Panc1 (cell line): ENCODE measurements around the gene LNX1. TPM values are rescaled to one million over a fixed set of nuclear protein-coding genes. Genes with fewer than 3 reads are reported as not detected.

Source experiments
- ATAC-seq: fragments of 200-7000 bp; cut with Tn5 transposase; 2 replicates; pipeline ENCODE4 v1.9.1; 2020; ENCODE audit warnings: mild to moderate bottlenecking, moderate library complexity
- BruUV-seq: library from RNA; stranded (reverse); fragments of 400-500 nt; replicated peaks from 2 replicates; lab custom pipeline; 2021; lab: Mats Ljungman, UMichigan
- CTCF ChIA-PET: fragments of 300-600 bp; sonication (Branson Sonifier 250); formaldehyde crosslinking; loops from one replicate; lab custom pipeline; 2022; ENCODE audit warnings: antibody characterized with exemption; lab: Charles Lee
- POLR2A ChIA-PET: fragments of 300-600 bp; sonication (Branson Sonifier 250); formaldehyde crosslinking; loops from one replicate; lab custom pipeline; 2022; ENCODE audit warnings: antibody characterized with exemption; lab: Charles Lee
- DNase-seq: peaks from one replicate; pipeline ENCODE4 v3.0.0-alpha.2; 2010; ENCODE audit warnings: low read depth, low spot score
- H3K27ac ChIP-seq: 2 replicates; pipeline ENCODE4 v1.5.1; 2011; ENCODE audit warnings: mild to moderate bottlenecking, low read length, inconsistent platforms
- H3K27me3 ChIP-seq: fragments of 200-500 bp; sonication (Bioruptor generic); 2 replicates; pipeline ENCODE4 v1.6.0; 2014; ENCODE audit warnings: low read length, inconsistent platforms; ENCODE audit not compliant: control insufficient read depth, insufficient read depth
- H3K36me3 ChIP-seq: fragments of 200-500 bp; sonication (Bioruptor generic); 2 replicates; pipeline ENCODE4 v1.5.1; 2014; ENCODE audit warnings: inconsistent platforms, mild to moderate bottlenecking, low read length, moderate library complexity; ENCODE audit not compliant: control insufficient read depth, insufficient read depth
- H3K4me1 ChIP-seq: 2 replicates; pipeline ENCODE4 v1.5.1; 2011; ENCODE audit warnings: inconsistent platforms, mild to moderate bottlenecking, low read length, moderate library complexity; ENCODE audit not compliant: control insufficient read depth, insufficient read depth
- H3K4me3 ChIP-seq, 2 experiments: 2 replicates each; pipeline ENCODE4 v1.5.1; 2011 to 2012; ENCODE audit warnings: low read depth in 2 of 2, low read length in 2 of 2, mild to moderate bottlenecking in 2 of 2, inconsistent platforms in 1 of 2, moderate library complexity in 1 of 2
- H3K9me3 ChIP-seq: fragments of 200-500 bp; sonication (Bioruptor generic); 2 replicates; pipeline ENCODE4 v1.5.1; 2014; ENCODE audit warnings: low read depth, mild to moderate bottlenecking, inconsistent platforms, low read length, moderate library complexity; ENCODE audit not compliant: control insufficient read depth, insufficient read depth
- POLR2AphosphoS5 ChIP-seq: IDR thresholded peaks from 2 replicates; pipeline ENCODE4 v1.6.1; 2012; ENCODE audit warnings: mild to moderate bottlenecking, low read depth, low read length, moderate library complexity
- SIN3A ChIP-seq: IDR thresholded peaks from 2 replicates; pipeline ENCODE4 v1.6.1; 2012; ENCODE audit warnings: low read depth, mild to moderate bottlenecking, low read length, moderate library complexity, borderline replicate concordance; ENCODE audit not compliant: insufficient read depth
- TCF7L2 ChIP-seq: IDR thresholded peaks from 2 replicates; pipeline ENCODE4 v1.6.1; 2011; ENCODE audit warnings: mild to moderate bottlenecking, low read depth, low read length, inconsistent platforms
- in situ Hi-C: cut with HindIII; loops from 2 replicates; pipeline ENCODE4 v1.10.0; 2016; ENCODE audit warnings: low sequenced_read_pairs, low pct_unique_long_range_greater_than_20kb
- intact Hi-C: fragments of 100-400 bp; cut with micrococcal nuclease; formaldehyde crosslinking; loops from one replicate; pipeline ENCODE4 v1.10.0; 2022; ENCODE audit not compliant: unreplicated experiment
- total RNA-seq: library from RNA; stranded (reverse); gene quantifications from one replicate; pipeline ENCODE4 v1.2.1, GENCODE V29; 2021; ENCODE audit not compliant: unreplicated experiment
- TF ChIP-seq, protein P1 (sequence below): fragments of 450-650 bp; IDR thresholded peaks from 2 replicates; pipeline ENCODE4 v1.5.1; 2017; ENCODE audit warnings: mild to moderate bottlenecking
- TF ChIP-seq, protein P2 (sequence below), 2 experiments: IDR thresholded peaks; 2 replicates each; pipeline ENCODE4 v1.6.1; 2011 to 2012; ENCODE audit warnings: low read depth in 2 of 2, control low read depth in 1 of 2, low read length in 1 of 2, mild to moderate bottlenecking in 1 of 2, moderate library complexity in 1 of 2; ENCODE audit not compliant: insufficient read depth in 1 of 2

The LNX1 gene
- total RNA-seq, 1 experiment from 2014 or later: 0.18 TPM

DNA sequence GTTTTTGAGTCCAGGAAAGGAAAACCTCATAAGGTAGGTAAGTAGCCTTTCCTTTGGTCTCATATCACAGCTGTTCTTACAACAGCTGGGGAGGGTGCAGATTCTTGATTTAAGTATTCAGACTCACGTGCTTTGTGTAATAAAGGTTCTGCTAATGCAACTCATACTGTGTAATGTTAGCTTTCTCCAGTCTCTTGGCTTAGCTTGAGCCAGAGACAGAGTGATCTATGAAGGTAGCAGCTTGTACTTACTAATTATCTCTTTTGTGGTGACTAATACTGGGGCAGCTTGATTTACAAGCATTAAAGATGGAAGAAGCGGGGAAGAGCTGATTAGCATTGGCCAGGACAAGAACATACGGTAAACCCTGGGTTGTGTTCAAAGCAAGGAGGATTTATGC, 80.3 kb downstream of the LNX1 start:
- in situ Hi-C loops: no loop called here
- no peaks in the 10 kb centered on the region for H3K4me1 ChIP-seq
- H3K9me3 ChIP-seq: no peaks in the 10 kb centered on the region
- H3K27ac ChIP-seq: no peak overlapping the region
- H3K27me3 ChIP-seq: no peaks in the 10 kb centered on the region
- no peak for ATAC-seq
- H3K4me3 ChIP-seq: no peak overlapping the region
- ChIA-PET POLR2A (no interaction called here), CTCF (no interaction called here)
- TF ChIP-seq POLR2AphosphoS5 (no peak), TCF7L2 (no peak), SIN3A (no peak)
- TF ChIP-seq, protein P1, sequence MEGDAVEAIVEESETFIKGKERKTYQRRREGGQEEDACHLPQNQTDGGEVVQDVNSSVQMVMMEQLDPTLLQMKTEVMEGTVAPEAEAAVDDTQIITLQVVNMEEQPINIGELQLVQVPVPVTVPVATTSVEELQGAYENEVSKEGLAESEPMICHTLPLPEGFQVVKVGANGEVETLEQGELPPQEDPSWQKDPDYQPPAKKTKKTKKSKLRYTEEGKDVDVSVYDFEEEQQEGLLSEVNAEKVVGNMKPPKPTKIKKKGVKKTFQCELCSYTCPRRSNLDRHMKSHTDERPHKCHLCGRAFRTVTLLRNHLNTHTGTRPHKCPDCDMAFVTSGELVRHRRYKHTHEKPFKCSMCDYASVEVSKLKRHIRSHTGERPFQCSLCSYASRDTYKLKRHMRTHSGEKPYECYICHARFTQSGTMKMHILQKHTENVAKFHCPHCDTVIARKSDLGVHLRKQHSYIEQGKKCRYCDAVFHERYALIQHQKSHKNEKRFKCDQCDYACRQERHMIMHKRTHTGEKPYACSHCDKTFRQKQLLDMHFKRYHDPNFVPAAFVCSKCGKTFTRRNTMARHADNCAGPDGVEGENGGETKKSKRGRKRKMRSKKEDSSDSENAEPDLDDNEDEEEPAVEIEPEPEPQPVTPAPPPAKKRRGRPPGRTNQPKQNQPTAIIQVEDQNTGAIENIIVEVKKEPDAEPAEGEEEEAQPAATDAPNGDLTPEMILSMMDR: no peak
- TF ChIP-seq, protein P2, sequence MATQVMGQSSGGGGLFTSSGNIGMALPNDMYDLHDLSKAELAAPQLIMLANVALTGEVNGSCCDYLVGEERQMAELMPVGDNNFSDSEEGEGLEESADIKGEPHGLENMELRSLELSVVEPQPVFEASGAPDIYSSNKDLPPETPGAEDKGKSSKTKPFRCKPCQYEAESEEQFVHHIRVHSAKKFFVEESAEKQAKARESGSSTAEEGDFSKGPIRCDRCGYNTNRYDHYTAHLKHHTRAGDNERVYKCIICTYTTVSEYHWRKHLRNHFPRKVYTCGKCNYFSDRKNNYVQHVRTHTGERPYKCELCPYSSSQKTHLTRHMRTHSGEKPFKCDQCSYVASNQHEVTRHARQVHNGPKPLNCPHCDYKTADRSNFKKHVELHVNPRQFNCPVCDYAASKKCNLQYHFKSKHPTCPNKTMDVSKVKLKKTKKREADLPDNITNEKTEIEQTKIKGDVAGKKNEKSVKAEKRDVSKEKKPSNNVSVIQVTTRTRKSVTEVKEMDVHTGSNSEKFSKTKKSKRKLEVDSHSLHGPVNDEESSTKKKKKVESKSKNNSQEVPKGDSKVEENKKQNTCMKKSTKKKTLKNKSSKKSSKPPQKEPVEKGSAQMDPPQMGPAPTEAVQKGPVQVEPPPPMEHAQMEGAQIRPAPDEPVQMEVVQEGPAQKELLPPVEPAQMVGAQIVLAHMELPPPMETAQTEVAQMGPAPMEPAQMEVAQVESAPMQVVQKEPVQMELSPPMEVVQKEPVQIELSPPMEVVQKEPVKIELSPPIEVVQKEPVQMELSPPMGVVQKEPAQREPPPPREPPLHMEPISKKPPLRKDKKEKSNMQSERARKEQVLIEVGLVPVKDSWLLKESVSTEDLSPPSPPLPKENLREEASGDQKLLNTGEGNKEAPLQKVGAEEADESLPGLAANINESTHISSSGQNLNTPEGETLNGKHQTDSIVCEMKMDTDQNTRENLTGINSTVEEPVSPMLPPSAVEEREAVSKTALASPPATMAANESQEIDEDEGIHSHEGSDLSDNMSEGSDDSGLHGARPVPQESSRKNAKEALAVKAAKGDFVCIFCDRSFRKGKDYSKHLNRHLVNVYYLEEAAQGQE (IDR thresholded peaks at IDR 0.05; ENCODE audit: insufficient read depth in 1 of 2, low read depth in 2 of 2, low read length in 1 of 2): no peak
- DNase-seq: no peak
- intact Hi-C loops: no loop called here
- BruUV-seq: no TSS peak
- no peaks in the 10 kb centered on the region for H3K36me3 ChIP-seq

DNA sequence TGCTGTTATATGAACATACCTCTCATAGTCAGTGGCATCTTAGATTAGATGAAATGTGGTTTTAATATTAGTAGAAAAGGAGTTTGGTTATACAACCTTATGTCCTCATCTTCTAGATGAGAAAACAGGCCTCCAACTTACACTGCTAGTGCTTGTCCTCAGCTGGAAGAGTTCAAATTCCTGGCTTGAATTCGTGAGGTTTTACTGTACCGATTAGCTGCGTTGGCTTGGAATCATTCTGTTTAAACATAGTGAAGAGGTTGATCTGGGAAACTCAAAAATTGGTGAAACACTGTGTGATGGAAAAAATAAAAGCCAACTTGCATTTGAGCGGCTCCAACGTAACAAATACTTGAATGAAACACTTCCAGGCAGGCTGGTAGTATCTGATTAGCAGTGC, 81.0 kb downstream of the LNX1 start:
- ChIA-PET POLR2A (no interaction called here), CTCF (no interaction called here)
- TF ChIP-seq, protein P1: no peak
- TF ChIP-seq TCF7L2: no peak
- no peak for TF ChIP-seq POLR2AphosphoS5
- no peak for TF ChIP-seq SIN3A
- Histone ChIP-seq H3K4me1 (no peaks in the 10 kb centered on the region), H3K27me3 (no peaks in the 10 kb centered on the region), H3K9me3 (no peaks in the 10 kb centered on the region), H3K36me3 (no peaks in the 10 kb centered on the region), H3K4me3 (no peak overlapping the region), H3K27ac (no peak overlapping the region)
- no peak for DNase-seq
- in situ Hi-C loops: no loop called here
- BruUV-seq: no TSS peak
- ATAC-seq: no peak
- intact Hi-C loops: no loop called here
